ENCODE data around the gene CENPX. TPM values are rescaled to one million over a fixed set of nuclear protein-coding genes. Genes with fewer than 3 reads are reported as not detected.

CENPX gene
- total RNA-seq, 1 experiment from 2014 or later, result 116 TPM

GRCh38 chr17:82029391-82029790, 6.7 kb upstream of the CENPX start:
- Histone ChIP-seq H3K27me3 (no peaks in the 10 kb centered on the region), H3K4me3 (no peak overlapping the region), H3K36me3 (no peaks in the 10 kb centered on the region), H3K27ac (no peak overlapping the region), H3K9me3 (replicated peaks) (no peaks in the 10 kb centered on the region), H3K4me1 (no peaks in the 10 kb centered on the region; the same call in 1 of the 2 replicates)
- no peak for DNase-seq

- Histone ChIP-seq H3K27ac (no peak overlapping the region), H3K36me3 (no peaks in the 10 kb centered on the region), H3K4me1 (no peaks in the 10 kb centered on the region; the same call in 1 of the 2 replicates), H3K4me3 (no peak overlapping the region), H3K9me3 (replicated peaks) (no peaks in the 10 kb centered on the region), H3K27me3 (no peaks in the 10 kb centered on the region)
- DNase-seq, result no peak
Measured at GRCh38 chr17:82028966-82029365, 6.3 kb upstream of the CENPX start.

- Histone ChIP-seq H3K27me3 (no peaks in the 10 kb centered on the region), H3K4me1 (no peaks in the 10 kb centered on the region; the same call in 1 of the 2 replicates), H3K9me3 (replicated peaks) (no peaks in the 10 kb centered on the region), H3K27ac (no peak overlapping the region), H3K4me3 (no peak overlapping the region), H3K36me3 (no peaks in the 10 kb centered on the region)
- no peak for DNase-seq
Measured at GRCh38 chr17:82028246-82028645, 5.6 kb upstream of the CENPX start.

GRCh38 chr17:82025401-82026107, 2.9 kb upstream of the CENPX start:
- no peak for DNase-seq
- no peaks in the 10 kb centered on the region for H3K36me3 ChIP-seq
- no peaks in the 10 kb centered on the region for H3K27me3 ChIP-seq
- no peak overlapping the region for H3K27ac ChIP-seq
- no peaks in the 10 kb centered on the region for H3K9me3 ChIP-seq (replicated peaks)
- no peak overlapping the region for H3K4me3 ChIP-seq
- H3K4me1 ChIP-seq, result peaks cover 7% of the 10 kb centered on the region; the same call in 1 of the 2 replicates

GRCh38 chr17:82024859-82025258, 2.2 kb upstream of the CENPX start:
- DNase-seq, result no peak
- Histone ChIP-seq H3K36me3 (no peaks in the 10 kb centered on the region), H3K27me3 (no peaks in the 10 kb centered on the region), H3K4me3 (no peak overlapping the region), H3K27ac (no peak overlapping the region), H3K4me1 (peaks cover 7% of the 10 kb centered on the region; the same call in 1 of the 2 replicates), H3K9me3 (replicated peaks) (no peaks in the 10 kb centered on the region)

- DNase-seq, result peak; percentile 81 to 83
Measured at GRCh38 chr17:82023447-82024241, 966 bp upstream of the CENPX start.

GRCh38 chr17:82022981-82023446, 336 bp upstream of the CENPX start, which contains the start of gene LRRC45:
Gene LRRC45 (plus strand): TSS chr17:82023305. CDS start chr17:82023644, 339 bp downstream.
- Histone ChIP-seq H3K4me3 (peak within 1 kb of the TSS; percentile 89), H3K4me1 (peaks cover 7% of the 10 kb centered on the region; the same call in 1 of the 2 replicates), H3K27ac (peak within 1 kb of the TSS; percentile 35), H3K27me3 (no peaks in the 10 kb centered on the region), H3K36me3 (no peaks in the 10 kb centered on the region), H3K9me3 (replicated peaks) (no peaks in the 10 kb centered on the region)
- peak; percentile 100 for DNase-seq

More at GRCh38 chr17:82023447-82024241, 966 bp upstream of the CENPX start:
- Histone ChIP-seq H3K27ac (peak overlapping the region; percentile 29; the same call in 1 of the 2 replicates), H3K9me3 (replicated peaks) (no peaks in the 10 kb centered on the region), H3K36me3 (no peaks in the 10 kb centered on the region), H3K4me3 (peak overlapping the region; percentile 72), H3K27me3 (no peaks in the 10 kb centered on the region), H3K4me1 (peaks cover 7% of the 10 kb centered on the region; the same call in 1 of the 2 replicates)

- no peak overlapping the region; the same call in 1 of the 2 replicates for H3K27ac ChIP-seq
- no peaks in the 10 kb centered on the region for H3K27me3 ChIP-seq
- peaks cover 7% of the 10 kb centered on the region; the same call in 1 of the 2 replicates for H3K4me1 ChIP-seq
- H3K9me3 ChIP-seq (replicated peaks), result no peaks in the 10 kb centered on the region
- H3K4me3 ChIP-seq, result peak overlapping the region; percentile 89
- H3K36me3 ChIP-seq, result no peaks in the 10 kb centered on the region
- DNase-seq, result peak in 1 of 2 experiments; percentile 46
Measured at GRCh38 chr17:82021900-82022309, 773 bp downstream of the CENPX start.

GRCh38 chr17:82021107-82021899, 1.4 kb downstream of the CENPX start:
- peak; percentile 90 to 91 for DNase-seq
- H3K4me1 ChIP-seq, result peaks cover 7% of the 10 kb centered on the region; the same call in 1 of the 2 replicates
- no peak overlapping the region for H3K27ac ChIP-seq
- peak overlapping the region; percentile 89 for H3K4me3 ChIP-seq
- H3K9me3 ChIP-seq (replicated peaks), result no peaks in the 10 kb centered on the region
- H3K36me3 ChIP-seq, result no peaks in the 10 kb centered on the region
- H3K27me3 ChIP-seq, result no peaks in the 10 kb centered on the region

- H3K27ac ChIP-seq, result no peak overlapping the region
- DNase-seq, result no peak
- H3K9me3 ChIP-seq (replicated peaks), result no peaks in the 10 kb centered on the region
- H3K36me3 ChIP-seq, result no peaks in the 10 kb centered on the region
- peaks cover 7% of the 10 kb centered on the region; the same call in 1 of the 2 replicates for H3K4me1 ChIP-seq
- no peaks in the 10 kb centered on the region for H3K27me3 ChIP-seq
- no peak overlapping the region for H3K4me3 ChIP-seq
Measured at GRCh38 chr17:82020572-82021106, 2.0 kb downstream of the CENPX start.

GRCh38 chr17:82019690-82020571, 2.7 kb downstream of the CENPX start:
- peaks cover 7% of the 10 kb centered on the region; the same call in 1 of the 2 replicates for H3K4me1 ChIP-seq
- H3K4me3 ChIP-seq, result no peak overlapping the region
- DNase-seq, result peak; percentile 90 to 93
- H3K27me3 ChIP-seq, result no peaks in the 10 kb centered on the region
- no peaks in the 10 kb centered on the region for H3K9me3 ChIP-seq (replicated peaks)
- H3K27ac ChIP-seq, result no peak overlapping the region
- H3K36me3 ChIP-seq, result no peaks in the 10 kb centered on the region

- no peak overlapping the region for H3K27ac ChIP-seq
- no peak overlapping the region for H3K4me3 ChIP-seq
- no peak for DNase-seq
- H3K4me1 ChIP-seq, result peaks cover 7% of the 10 kb centered on the region; the same call in 1 of the 2 replicates
- no peaks in the 10 kb centered on the region for H3K9me3 ChIP-seq (replicated peaks)
- no peaks in the 10 kb centered on the region for H3K27me3 ChIP-seq
- H3K36me3 ChIP-seq, result no peaks in the 10 kb centered on the region
Measured at GRCh38 chr17:82018989-82019689, 3.5 kb downstream of the CENPX start.
